Loucy (cell line): ENCODE measurements around the gene KRTAP3-2.

Experiments used
- EZH2phosphoT487 ChIP-seq: fragments of 200-600 bp; IDR thresholded peaks from 2 replicates; pipeline ENCODE4 v1.6.1; 2018; ENCODE audit warnings: antibody characterized with exemption, mild to moderate bottlenecking, moderate library complexity, borderline replicate concordance
- TF ChIP-seq, protein P1 (sequence below): fragments of 200-600 bp; sonication (generic); conservative IDR thresholded peaks from 2 replicates; pipeline ENCODE4 v1.5.1; 2014; ENCODE audit warnings: mild to moderate bottlenecking, antibody characterized with exemption, low read length

DNA sequence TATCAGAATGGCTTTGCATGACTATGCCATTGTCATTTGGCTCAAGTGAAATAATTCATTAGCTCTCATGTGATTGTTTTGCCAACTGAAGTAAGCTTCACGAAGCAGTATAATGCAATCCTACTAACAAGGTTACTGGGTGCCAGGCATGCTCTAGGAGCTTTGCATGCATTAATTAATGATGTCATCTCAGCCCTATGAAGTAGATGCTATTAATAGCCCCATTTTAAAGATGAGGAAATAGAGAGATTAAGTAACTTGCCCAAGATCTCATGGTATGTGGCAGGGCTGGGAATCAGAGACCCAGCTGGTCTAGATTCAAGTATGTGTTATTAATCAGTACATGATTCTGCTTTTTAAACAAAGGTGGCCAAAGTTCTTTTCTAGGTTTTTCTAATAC is 47.0 kb downstream of the KRTAP3-2 start:
- TF ChIP-seq, protein P1, sequence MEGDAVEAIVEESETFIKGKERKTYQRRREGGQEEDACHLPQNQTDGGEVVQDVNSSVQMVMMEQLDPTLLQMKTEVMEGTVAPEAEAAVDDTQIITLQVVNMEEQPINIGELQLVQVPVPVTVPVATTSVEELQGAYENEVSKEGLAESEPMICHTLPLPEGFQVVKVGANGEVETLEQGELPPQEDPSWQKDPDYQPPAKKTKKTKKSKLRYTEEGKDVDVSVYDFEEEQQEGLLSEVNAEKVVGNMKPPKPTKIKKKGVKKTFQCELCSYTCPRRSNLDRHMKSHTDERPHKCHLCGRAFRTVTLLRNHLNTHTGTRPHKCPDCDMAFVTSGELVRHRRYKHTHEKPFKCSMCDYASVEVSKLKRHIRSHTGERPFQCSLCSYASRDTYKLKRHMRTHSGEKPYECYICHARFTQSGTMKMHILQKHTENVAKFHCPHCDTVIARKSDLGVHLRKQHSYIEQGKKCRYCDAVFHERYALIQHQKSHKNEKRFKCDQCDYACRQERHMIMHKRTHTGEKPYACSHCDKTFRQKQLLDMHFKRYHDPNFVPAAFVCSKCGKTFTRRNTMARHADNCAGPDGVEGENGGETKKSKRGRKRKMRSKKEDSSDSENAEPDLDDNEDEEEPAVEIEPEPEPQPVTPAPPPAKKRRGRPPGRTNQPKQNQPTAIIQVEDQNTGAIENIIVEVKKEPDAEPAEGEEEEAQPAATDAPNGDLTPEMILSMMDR = no peak
- TF ChIP-seq EZH2phosphoT487 = no peak
